Neural progenitor cell (in vitro differentiated cells): ENCODE data around the gene NPTXR.

Experiments used
- EZH2 ChIP-seq: fragments of 200-600 bp; sonication (generic); IDR thresholded peaks from 2 replicates; pipeline ENCODE4 v1.6.1; 2017; ENCODE audit warnings: antibody characterized with exemption, mild to moderate bottlenecking, moderate library complexity
- EZH2phosphoT487 ChIP-seq: fragments of 200-600 bp; sonication (generic); IDR thresholded peaks from 2 replicates; pipeline ENCODE4 v1.6.1; 2017; ENCODE audit warnings: antibody characterized with exemption
- TF ChIP-seq, protein P1 (sequence below): fragments of 200-600 bp; sonication (generic); IDR thresholded peaks from 2 replicates; pipeline ENCODE4 v1.5.1; 2017; ENCODE audit warnings: antibody characterized with exemption, mild to moderate bottlenecking

DNA sequence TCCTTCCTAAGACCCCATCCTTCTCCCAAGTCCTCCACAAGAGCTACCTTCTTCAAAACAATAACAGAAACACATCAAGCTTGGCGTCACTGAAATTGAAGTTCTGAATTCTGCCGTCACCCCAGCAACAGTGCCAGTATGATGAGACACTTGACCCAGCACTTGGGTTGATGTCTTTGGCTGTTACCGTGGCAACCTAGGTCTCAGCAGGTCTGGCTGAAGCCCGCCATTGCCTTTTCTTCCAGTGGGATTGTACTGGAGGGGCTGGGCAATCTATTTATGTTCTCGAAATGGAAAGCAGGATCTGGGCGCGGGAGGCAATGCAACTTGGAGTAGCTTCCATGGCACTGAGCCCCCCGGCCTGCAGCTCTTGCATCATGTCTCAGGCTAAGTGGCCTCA, 23.8 kb downstream of the NPTXR start:
- TF ChIP-seq, protein P1, sequence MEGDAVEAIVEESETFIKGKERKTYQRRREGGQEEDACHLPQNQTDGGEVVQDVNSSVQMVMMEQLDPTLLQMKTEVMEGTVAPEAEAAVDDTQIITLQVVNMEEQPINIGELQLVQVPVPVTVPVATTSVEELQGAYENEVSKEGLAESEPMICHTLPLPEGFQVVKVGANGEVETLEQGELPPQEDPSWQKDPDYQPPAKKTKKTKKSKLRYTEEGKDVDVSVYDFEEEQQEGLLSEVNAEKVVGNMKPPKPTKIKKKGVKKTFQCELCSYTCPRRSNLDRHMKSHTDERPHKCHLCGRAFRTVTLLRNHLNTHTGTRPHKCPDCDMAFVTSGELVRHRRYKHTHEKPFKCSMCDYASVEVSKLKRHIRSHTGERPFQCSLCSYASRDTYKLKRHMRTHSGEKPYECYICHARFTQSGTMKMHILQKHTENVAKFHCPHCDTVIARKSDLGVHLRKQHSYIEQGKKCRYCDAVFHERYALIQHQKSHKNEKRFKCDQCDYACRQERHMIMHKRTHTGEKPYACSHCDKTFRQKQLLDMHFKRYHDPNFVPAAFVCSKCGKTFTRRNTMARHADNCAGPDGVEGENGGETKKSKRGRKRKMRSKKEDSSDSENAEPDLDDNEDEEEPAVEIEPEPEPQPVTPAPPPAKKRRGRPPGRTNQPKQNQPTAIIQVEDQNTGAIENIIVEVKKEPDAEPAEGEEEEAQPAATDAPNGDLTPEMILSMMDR = no peak
- TF ChIP-seq EZH2 = no peak
- no peak for TF ChIP-seq EZH2phosphoT487
